HEK293 (cell line): Measurements from ENCODE around the gene TUBB3.

ENCODE experiments used
- CTCF ChIA-PET: fragments of 350-600 bp; formaldehyde crosslinking; extraction: SDS; loops from one replicate; lab custom pipeline; 2021; ENCODE audit warnings: antibody characterized with exemption; lab: Yijun Ruan, JAX
- POLR2A ChIA-PET: fragments of 300-600 bp; formaldehyde crosslinking; extraction: SDS; loops from one replicate; lab custom pipeline; 2020; ENCODE audit warnings: antibody characterized with exemption, inconsistent platforms; lab: Yijun Ruan, JAX
- H3K27ac ChIP-seq: fragments of 200-500 bp; sonication (Bioruptor generic); 2 replicates; pipeline ENCODE4 v1.5.1; 2014; ENCODE audit warnings: low read depth, low read length, control low read depth, inconsistent platforms; ENCODE audit errors: extremely low read depth
- H3K36me3 ChIP-seq, 2 experiments: fragments of 200-500 bp in 1 of 2; sonication (Bioruptor generic) in 1 of 2; 1 replicate in 1 of 2; 2 replicates in 1 of 2; pipeline ENCODE4 v1.5.1; 2014 to 2017; ENCODE audit warnings: inconsistent platforms in 2 of 2, low read length in 2 of 2; ENCODE audit not compliant: control insufficient read depth in 2 of 2, insufficient read depth in 1 of 2
- H3K4me1 ChIP-seq: fragments of 200-500 bp; sonication (Bioruptor generic); 2 replicates; pipeline ENCODE4 v1.5.1; 2014; ENCODE audit warnings: mild to moderate bottlenecking, low read length, inconsistent platforms; ENCODE audit not compliant: control insufficient read depth, insufficient read depth
- H3K4me3 ChIP-seq: 2 replicates; pipeline ENCODE4 v1.5.1; 2011; ENCODE audit warnings: low read depth, mild to moderate bottlenecking, control low read depth, low read length, moderate library complexity
- H3K9me3 ChIP-seq: fragments of 200-500 bp; sonication (Bioruptor generic); 2 replicates; pipeline ENCODE4 v1.5.1; 2014; ENCODE audit warnings: low read depth, low read length, inconsistent platforms; ENCODE audit not compliant: control insufficient read depth, insufficient read depth
- CTCF ChIP-seq: fragments of 450-650 bp; formaldehyde crosslinking; IDR thresholded peaks from 2 replicates; pipeline ENCODE4 v1.5.1; 2016; ENCODE audit warnings: missing biosample characterization, missing genetic modification characterization
- GLIS2 ChIP-seq: fragments of 450-650 bp; formaldehyde crosslinking; IDR thresholded peaks from 2 replicates; pipeline ENCODE4 v1.5.1; 2016; ENCODE audit warnings: missing biosample characterization, missing genetic modification characterization
- KLF1 ChIP-seq: fragments of 450-650 bp; formaldehyde crosslinking; IDR thresholded peaks from 2 replicates; pipeline ENCODE4 v1.5.1; 2016; ENCODE audit warnings: missing biosample characterization, missing genetic modification characterization
- KLF10 ChIP-seq: fragments of 450-650 bp; IDR thresholded peaks from 2 replicates; pipeline ENCODE4 v1.5.1; 2018; ENCODE audit warnings: missing biosample characterization, mild to moderate bottlenecking, missing genetic modification characterization
- KLF17 ChIP-seq: fragments of 450-650 bp; formaldehyde crosslinking; IDR thresholded peaks from 2 replicates; pipeline ENCODE4 v1.5.1; 2016; ENCODE audit warnings: missing biosample characterization, missing genetic modification characterization
- PATZ1 ChIP-seq: fragments of 450-650 bp; formaldehyde crosslinking; IDR thresholded peaks from 2 replicates; pipeline ENCODE4 v1.5.1; 2016; ENCODE audit warnings: missing biosample characterization, missing genetic modification characterization
- PBX3 ChIP-seq: sonication (generic); formaldehyde crosslinking; IDR thresholded peaks from 2 replicates; pipeline ENCODE4 v1.8.1; 2022; ENCODE audit warnings: mild to moderate bottlenecking, moderate library complexity, missing genetic modification reagents
- SP2 ChIP-seq: fragments of 450-650 bp; formaldehyde crosslinking; IDR thresholded peaks from 2 replicates; pipeline ENCODE4 v1.5.1; 2016; ENCODE audit warnings: missing biosample characterization, missing genetic modification characterization
- YY2 ChIP-seq: fragments of 450-650 bp; formaldehyde crosslinking; IDR thresholded peaks from 2 replicates; pipeline ENCODE4 v1.5.1; 2016; ENCODE audit warnings: missing biosample characterization, missing genetic modification characterization
- ZBTB10 ChIP-seq: fragments of 450-650 bp; formaldehyde crosslinking; IDR thresholded peaks from 2 replicates; pipeline ENCODE4 v1.5.1; 2016; ENCODE audit warnings: missing biosample characterization, missing genetic modification characterization
- ZBTB20 ChIP-seq: fragments of 450-650 bp; formaldehyde crosslinking; IDR thresholded peaks from 2 replicates; pipeline ENCODE4 v1.5.1; 2016; ENCODE audit warnings: missing biosample characterization, missing genetic modification characterization
- ZNF341 ChIP-seq: fragments of 450-650 bp; formaldehyde crosslinking; IDR thresholded peaks from 2 replicates; pipeline ENCODE4; 2016; ENCODE audit warnings: low read depth, missing biosample characterization, missing genetic modification characterization
- ZNF48 ChIP-seq: fragments of 450-650 bp; formaldehyde crosslinking; IDR thresholded peaks from 2 replicates; pipeline ENCODE4 v1.5.1; 2016; ENCODE audit warnings: missing biosample characterization, missing genetic modification characterization
- ZNF549 ChIP-seq: fragments of 450-650 bp; IDR thresholded peaks from 2 replicates; pipeline ENCODE4 v1.5.1; 2018; ENCODE audit warnings: missing biosample characterization, missing genetic modification characterization, mild to moderate bottlenecking, inconsistent platforms, moderate library complexity
- ZNF555 ChIP-seq: fragments of 450-650 bp; formaldehyde crosslinking; conservative IDR thresholded peaks from 2 replicates; pipeline ENCODE4 v1.5.1; 2017; ENCODE audit warnings: missing biosample characterization, mild to moderate bottlenecking, missing genetic modification characterization, inconsistent platforms
- ZNF596 ChIP-seq: fragments of 450-650 bp; IDR thresholded peaks from 2 replicates; pipeline ENCODE4 v1.5.0; 2018; ENCODE audit warnings: missing biosample characterization, mild to moderate bottlenecking, missing genetic modification characterization, moderate library complexity
- ZNF660 ChIP-seq: fragments of 450-650 bp; IDR thresholded peaks from 2 replicates; pipeline ENCODE4 v1.5.1; 2018; ENCODE audit warnings: missing biosample characterization, mild to moderate bottlenecking, missing genetic modification characterization
- ZSCAN30 ChIP-seq: fragments of 450-650 bp; IDR thresholded peaks from 2 replicates; pipeline ENCODE4 v1.5.1; 2018; ENCODE audit warnings: missing biosample characterization, mild to moderate bottlenecking, missing genetic modification characterization, moderate library complexity
- ZXDB ChIP-seq: fragments of 450-650 bp; formaldehyde crosslinking; IDR thresholded peaks from 2 replicates; pipeline ENCODE4 v1.5.1; 2016; ENCODE audit warnings: missing biosample characterization, missing genetic modification characterization
- TF ChIP-seq, protein P1 (sequence below): fragments of 450-650 bp; formaldehyde crosslinking; IDR thresholded peaks from 2 replicates; pipeline ENCODE4 v1.5.1; 2016; ENCODE audit warnings: missing biosample characterization, missing genetic modification characterization
- TF ChIP-seq, protein P2 (sequence below): fragments of 450-650 bp; formaldehyde crosslinking; IDR thresholded peaks from 2 replicates; pipeline ENCODE4 v1.5.1; 2016; ENCODE audit warnings: missing biosample characterization, missing genetic modification characterization

TUBB3 gene

DNA sequence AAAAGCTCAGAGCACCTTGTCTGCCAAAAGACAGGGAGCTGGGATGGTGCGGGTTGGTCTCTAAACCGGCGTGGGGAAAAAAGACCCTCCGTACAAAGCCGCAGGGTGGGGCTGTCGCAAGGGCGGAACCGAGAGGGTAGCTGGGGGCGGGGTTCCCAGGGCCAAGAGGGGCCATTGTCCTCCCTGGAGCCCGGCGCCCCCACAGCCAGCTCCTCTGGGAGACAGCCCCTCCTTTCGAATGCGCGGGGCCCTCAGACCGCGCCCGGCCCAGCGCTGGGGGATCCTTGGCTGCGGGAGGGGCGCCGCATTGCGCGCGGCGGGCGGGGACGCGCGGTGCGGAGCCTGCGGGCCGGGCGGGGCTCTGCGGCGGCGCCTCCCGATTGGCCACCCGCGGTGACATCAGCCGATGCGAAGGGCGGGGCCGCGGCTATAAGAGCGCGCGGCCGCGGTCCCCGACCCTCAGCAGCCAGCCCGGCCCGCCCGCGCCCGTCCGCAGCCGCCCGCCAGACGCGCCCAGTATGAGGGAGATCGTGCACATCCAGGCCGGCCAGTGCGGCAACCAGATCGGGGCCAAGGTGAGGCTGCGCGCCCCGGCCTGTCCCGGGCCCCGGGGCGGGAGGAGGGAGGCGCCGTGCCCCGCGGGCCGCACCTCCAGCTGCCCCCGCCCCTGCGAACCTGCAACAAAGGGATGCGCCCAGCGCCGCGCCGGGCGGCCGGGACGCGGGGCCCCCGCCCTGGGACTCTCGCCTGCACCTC is at the start of gene TUBB3:
TUBB3 (plus strand) TSS at position 459 of the 756 bp plus-strand sequence; CDS start at position 519, 60 bp downstream.
- Histone ChIP-seq H3K27ac (peak within 1 kb of the TSS; percentile 70), H3K4me1 (peaks cover 22% of the 10 kb centered on the region), H3K4me3 (peak within 1 kb of the TSS; percentile 38), H3K36me3 (no peaks in the 10 kb centered on the region), H3K9me3 (no peaks in the 10 kb centered on the region)
- ChIA-PET CTCF (interaction anchor here (0.7 to 2.7 kb wide), 4 partner anchors 11 to 75 kb away, joined by 3 to 16 read pairs (median 4); no protein-coding TSS in a partner anchor), POLR2A (interaction anchor here (0.5 to 2.5 kb wide), 18 partner anchors 8 to 222 kb away, joined by 3 to 32 read pairs (median 6); partner anchors contain the start of genes DBNDD1, SPATA2L and TCF25)
- TF ChIP-seq ZNF341 (tag by site-specific recombination) (peak; percentile 48), KLF1 (tag by site-specific recombination) (peak; percentile 65), KLF10 (tag by site-specific recombination) (peak; percentile 42; the same call in 1 of the 2 replicates), GLIS2 (peak; percentile 24; the same call in 1 of the 2 replicates), ZNF660 (peak; percentile 71), PBX3 (CRISPR knock-in tag) (peak; percentile 81), ZNF549 (0 out of 2 replicates have a peak, but pooled peaks have one; percentile 23), ZBTB10 (tag by site-specific recombination) (0 out of 2 replicates have a peak, but pooled peaks have one; percentile 30), ZNF596 (tag by site-specific recombination) (0 out of 2 replicates have a peak, but pooled peaks have one; percentile 19), CTCF (tag by site-specific recombination) (peak; percentile 57; the same call in 1 of the 2 replicates), KLF17 (0 out of 2 replicates have a peak, but pooled peaks have one; percentile 8), ZNF48 (tag by site-specific recombination) (no peak), ZXDB (0 out of 2 replicates have a peak, but pooled peaks have one; percentile 25), ZSCAN30 (peak; percentile 58; the same call in 1 of the 2 replicates), SP2 (tag by site-specific recombination) (peak; percentile 40; the same call in 1 of the 2 replicates), ZNF555 (tag by site-specific recombination) (no peak), ZBTB20 (tag by site-specific recombination) (peak; percentile 6; the same call in 1 of the 2 replicates), YY2 (tag by site-specific recombination) (no peak), PATZ1 (tag by site-specific recombination) (peak; percentile 79)
- TF ChIP-seq, protein P1, sequence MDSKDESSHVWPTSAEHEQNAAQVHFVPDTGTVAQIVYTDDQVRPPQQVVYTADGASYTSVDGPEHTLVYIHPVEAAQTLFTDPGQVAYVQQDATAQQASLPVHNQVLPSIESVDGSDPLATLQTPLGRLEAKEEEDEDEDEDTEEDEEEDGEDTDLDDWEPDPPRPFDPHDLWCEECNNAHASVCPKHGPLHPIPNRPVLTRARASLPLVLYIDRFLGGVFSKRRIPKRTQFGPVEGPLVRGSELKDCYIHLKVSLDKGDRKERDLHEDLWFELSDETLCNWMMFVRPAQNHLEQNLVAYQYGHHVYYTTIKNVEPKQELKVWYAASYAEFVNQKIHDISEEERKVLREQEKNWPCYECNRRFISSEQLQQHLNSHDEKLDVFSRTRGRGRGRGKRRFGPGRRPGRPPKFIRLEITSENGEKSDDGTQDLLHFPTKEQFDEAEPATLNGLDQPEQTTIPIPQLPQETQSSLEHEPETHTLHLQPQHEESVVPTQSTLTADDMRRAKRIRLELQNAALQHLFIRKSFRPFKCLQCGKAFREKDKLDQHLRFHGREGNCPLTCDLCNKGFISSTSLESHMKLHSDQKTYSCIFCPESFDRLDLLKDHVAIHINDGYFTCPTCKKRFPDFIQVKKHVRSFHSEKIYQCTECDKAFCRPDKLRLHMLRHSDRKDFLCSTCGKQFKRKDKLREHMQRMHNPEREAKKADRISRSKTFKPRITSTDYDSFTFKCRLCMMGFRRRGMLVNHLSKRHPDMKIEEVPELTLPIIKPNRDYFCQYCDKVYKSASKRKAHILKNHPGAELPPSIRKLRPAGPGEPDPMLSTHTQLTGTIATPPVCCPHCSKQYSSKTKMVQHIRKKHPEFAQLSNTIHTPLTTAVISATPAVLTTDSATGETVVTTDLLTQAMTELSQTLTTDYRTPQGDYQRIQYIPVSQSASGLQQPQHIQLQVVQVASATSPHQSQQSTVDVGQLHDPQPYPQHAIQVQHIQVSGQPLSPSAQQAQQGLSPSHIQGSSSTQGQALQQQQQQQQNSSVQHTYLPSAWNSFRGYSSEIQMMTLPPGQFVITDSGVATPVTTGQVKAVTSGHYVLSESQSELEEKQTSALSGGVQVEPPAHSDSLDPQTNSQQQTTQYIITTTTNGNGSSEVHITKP (tag by site-specific recombination): 0 out of 2 replicates have a peak, but pooled peaks have one; percentile 29
- TF ChIP-seq, protein P2, sequence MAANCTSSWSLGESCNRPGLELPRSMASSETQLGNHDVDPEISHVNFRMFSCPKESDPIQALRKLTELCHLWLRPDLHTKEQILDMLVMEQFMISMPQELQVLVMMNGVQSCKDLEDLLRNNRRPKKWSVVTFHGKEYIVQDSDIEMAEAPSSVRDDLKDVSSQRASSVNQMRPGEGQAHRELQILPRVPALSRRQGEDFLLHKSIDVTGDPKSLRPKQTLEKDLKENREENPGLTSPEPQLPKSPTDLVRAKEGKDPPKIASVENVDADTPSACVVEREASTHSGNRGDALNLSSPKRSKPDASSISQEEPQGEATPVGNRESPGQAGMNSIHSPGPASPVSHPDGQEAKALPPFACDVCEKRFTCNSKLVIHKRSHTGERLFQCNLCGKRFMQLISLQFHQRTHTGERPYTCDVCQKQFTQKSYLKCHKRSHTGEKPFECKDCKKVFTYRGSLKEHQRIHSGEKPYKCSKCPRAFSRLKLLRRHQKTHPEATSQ: no peak
